Measurements from ENCODE around the gene PUM2.

GRCh38 chr2:20355131-20355530 lies 4.5 kb upstream of the PUM2 start:
- TF ChIP-seq SIN3A (IDR thresholded peaks at IDR 0.05; ENCODE audit: low read depth) (no peak), POLR2AphosphoS5 (IDR thresholded peaks at IDR 0.05; ENCODE audit: low read depth, low read length) (no peak)

Measured in HCT116 (cell line).